HG03432 (cell line): Measurements from ENCODE around the gene GRHL1.
"Not testable (repeated sequence)": the region's sequence is repeated elsewhere in the genome, so short reads cannot be mapped to it uniquely, and the experiment has no call there.

Experiments
- ATAC-seq: cut with Tn5 transposase; IDR thresholded peaks from one replicate; pipeline ENCODE4 v1.9.1; 2021; ENCODE audit warnings: mild to moderate bottlenecking, moderate library complexity; ENCODE audit not compliant: unreplicated experiment

Gene GRHL1, protein sequence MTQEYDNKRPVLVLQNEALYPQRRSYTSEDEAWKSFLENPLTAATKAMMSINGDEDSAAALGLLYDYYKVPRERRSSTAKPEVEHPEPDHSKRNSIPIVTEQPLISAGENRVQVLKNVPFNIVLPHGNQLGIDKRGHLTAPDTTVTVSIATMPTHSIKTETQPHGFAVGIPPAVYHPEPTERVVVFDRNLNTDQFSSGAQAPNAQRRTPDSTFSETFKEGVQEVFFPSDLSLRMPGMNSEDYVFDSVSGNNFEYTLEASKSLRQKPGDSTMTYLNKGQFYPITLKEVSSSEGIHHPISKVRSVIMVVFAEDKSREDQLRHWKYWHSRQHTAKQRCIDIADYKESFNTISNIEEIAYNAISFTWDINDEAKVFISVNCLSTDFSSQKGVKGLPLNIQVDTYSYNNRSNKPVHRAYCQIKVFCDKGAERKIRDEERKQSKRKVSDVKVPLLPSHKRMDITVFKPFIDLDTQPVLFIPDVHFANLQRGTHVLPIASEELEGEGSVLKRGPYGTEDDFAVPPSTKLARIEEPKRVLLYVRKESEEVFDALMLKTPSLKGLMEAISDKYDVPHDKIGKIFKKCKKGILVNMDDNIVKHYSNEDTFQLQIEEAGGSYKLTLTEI

DNA sequence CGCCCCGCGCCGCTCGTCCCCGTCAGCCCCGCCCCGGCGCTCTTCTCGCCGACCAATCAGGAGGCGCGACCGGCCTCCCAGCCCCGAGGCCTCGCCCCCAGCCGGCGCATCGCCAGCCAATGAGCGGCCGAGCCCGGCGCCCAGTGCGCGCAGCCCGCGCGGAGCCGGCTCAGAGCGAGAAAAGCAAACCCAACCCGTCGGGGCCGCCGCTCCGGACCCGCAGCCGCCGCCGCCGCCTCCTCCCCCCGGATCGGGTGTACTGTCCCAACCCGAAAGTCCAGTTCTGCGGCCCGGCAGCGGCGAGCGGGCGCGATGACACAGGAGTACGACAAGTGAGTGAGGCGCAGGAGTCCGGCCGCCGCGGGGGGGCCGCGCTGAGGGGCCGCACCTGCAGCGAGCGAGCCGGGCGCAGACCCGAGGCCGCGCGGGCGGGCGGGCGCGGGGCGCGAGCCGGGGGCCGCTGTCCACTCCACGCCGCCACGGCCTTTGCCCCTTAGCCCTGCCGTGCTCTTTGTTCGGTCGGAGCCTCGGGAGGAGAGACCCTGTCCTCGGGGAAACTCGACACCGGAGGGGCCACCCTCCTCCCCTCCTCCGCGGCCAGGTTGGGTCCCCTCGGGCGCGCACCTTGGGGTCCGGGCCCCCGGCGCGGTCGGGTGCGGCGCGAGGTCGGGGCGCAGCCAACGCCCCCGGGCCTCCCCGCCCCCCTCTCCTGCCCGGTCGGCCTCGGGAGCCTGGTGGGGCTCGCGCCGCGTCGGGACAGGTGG is at the start of gene GRHL1:
Gene GRHL1 (plus strand): TSS at position 172 of the 764 bp plus-strand sequence. CDS start 141 bp downstream, at position 313.
- ATAC-seq, result peak; percentile 98

DNA sequence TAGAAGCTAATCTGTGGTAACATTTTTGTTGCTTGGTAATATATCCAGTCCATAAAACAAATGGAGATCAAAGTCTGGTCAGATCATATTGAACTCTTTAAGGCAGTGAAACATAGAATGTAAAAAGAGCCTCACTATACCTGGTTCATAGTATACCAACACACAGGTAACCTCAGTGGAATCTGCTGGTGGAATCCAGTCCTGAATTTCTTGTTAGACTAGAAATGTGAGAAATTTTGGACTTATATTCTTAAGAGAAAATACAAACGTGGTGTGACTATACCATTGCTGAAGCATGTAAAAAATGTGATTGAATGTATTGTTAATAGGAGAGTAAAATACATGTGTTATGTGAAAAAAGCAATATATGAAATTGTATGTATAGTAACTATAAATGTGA is 46.1 kb upstream of the GRHL1 start:
- no peak for ATAC-seq

DNA sequence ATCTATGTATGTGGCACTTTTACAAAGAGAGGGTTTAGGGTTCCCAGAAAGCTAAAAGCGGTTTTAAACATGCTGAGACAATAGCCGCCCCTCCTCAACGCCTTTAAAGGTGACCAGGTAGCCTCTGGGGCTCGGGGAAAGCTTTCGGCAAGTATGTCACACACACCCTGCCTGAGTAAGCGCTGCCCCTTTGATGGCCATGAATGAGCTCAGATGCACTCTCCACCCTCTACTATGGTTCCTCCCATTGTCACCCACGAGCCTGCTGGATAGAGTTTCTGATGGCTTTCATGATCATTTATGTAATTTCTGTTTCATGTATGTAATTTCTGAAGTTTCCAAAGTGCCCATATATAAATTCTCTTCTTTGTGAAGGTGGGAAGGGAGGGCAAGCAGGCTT is 44.1 kb upstream of the GRHL1 start:
- no peak for ATAC-seq

DNA sequence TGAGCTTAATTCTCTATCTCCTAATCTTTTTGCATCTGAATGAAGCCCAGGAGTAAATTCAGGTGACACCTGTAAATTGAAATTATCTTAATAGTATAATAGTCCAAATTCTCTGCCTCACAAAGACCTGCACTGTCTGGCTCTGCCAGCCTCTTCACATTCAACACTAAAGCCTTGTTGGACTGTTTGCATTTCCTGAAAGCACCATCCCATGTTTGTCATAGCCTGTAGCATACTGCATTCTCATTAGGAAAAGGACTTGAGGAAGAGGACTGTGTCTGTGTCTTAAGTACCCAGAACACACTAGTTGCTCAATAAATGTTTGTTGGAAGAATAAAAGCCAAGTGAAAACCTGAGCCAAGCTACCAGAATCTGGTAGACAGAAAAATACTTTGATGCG is 42.9 kb upstream of the GRHL1 start:
- no peak for ATAC-seq

DNA sequence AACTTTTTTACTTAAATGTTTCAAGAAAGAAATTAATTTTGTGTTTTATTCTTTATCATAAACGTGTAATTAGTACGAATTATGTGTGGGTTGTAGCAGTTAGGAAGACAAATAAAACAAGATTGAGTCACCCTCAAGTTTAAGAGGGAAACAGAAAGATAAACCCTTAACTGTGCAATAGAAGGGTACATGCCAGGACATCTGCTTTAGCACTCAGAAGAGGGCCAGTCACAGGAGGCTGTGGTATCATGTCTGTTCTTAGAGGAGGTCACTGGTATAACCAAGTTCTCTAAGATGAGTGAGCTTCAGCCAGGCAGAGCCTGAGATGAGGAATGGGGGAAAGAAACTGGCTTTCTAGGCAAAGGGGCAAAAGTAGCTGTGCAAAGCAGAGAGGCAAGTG is 42.4 kb upstream of the GRHL1 start:
- no peak for ATAC-seq

DNA sequence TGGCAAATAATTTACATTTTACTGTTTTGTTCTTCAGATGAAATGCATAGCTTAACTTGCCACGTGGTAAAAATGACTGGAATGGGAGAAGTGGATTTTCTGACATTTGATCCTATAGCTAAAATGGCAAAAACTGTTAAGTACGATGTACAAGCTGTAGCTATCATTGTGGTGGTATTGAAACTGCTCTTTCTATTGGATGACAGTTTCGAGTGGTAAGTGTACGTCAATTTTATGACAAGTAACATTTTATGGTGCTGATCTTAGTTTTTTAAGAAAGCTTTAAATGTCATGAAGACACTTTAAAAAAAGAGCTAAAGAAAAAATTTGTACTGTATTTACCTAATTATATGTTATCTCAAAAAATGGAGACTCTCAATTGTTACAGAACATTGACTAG is 40.8 kb upstream of the GRHL1 start:
- no peak for ATAC-seq

DNA sequence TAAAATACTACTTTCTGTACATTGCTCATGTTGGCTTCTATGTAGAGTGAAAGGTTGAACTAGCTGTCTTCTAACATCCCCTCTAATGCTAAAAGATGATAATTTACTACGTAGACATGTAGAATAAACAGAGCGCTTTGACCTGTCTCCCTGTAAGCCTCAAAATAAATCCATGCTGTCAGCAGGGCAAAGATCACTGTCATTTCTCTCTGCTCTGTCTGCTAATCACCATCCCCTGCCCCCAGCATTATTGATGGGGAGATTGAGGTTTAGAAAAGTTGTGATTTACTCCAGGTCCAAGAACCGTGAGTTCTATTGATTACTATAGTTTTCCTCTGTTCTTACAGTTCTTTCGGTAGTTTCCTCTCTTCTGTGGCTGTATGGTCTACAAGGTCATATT is 39.0 kb upstream of the GRHL1 start:
- ATAC-seq, result no peak

DNA sequence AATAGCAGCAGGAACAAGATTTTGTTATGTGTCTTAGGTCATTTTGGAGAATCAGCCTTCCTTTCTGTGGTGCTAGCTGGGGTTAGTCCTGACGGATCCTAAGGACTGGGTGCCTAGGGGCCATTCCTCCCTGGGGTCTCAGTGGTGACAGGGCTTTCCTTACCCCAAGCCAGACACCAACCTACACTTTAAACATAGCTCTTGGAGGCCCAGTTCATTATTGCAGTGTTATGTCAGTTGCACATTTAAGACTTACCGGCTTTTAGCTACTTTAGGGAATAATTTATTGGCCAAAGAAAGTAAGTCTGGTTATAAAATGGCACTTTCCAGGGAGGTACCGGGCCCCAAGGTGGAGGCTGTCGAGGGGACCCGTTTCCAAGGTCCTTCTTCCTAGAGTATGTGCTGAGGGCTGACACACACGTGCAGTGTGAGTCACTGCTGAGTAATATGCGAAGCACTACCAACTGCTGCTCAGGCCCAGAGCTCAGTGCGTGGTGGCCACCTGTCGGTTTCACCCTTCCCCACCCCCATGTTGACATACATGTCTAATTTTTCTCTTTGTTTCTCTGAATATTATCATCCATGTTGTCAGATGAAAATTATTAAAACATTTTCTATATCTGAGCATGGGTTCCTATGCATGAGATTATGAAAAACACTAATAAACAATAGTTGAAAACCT is 37.0 kb upstream of the GRHL1 start:
- ATAC-seq, result peak; percentile 100

DNA sequence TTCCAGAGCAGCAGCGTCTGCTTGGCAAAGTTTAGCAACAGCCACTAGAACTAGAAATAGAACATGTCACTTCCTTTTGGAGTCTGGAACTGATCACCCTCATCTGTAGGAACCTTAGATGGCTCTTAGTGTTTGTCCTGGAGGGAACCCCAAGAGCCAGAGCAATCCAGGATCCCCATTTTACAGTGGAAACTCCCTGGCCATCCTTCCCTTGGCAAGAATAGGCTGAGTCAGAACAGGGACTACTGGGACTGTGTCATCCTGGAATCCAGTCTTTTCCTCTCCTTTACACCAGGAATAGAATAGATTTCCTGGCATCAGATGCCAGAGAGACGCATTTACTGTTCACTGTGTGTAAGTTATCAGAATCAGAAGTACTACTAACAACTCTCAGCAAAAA is 33.2 kb upstream of the GRHL1 start:
- no peak for ATAC-seq

DNA sequence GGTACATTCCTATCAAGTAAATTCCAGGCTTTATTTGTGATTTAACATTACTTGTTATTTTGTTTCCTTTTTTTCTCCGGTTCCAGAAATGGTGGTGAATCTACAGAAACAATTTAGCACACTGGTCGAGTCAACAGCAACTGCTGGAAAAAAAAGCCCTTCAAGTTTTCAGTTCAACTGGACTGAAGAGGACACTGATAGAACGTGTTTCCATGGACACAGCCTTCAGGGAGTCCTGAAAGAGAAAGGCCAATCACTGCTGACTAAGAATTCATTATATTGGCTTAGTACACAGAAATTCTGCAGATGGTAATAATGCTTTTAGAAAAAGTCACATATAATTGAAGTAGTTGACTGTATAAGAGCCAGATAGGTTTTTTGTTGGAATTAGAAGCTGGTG is 32.0 kb upstream of the GRHL1 start:
- no peak for ATAC-seq

DNA sequence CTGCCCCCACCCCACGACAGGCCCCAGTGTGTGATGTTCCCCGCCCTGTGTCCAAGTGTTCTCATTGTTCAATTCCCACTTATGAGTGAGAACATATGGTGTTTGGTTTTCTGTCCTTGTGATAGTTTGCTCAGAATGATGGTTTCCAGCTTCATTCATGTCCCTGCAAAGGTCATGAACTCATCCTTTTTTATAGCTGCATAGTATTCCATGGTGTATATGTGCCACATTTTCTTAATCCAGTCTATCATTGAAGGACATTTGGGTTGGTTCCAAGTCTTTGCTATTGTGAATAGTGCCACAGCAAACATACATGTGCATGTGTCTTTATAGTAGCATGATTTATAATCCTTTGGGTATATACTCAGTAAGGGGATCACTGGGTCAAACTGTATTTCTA is 24.5 kb upstream of the GRHL1 start:
- not testable (repeated sequence) for ATAC-seq

DNA sequence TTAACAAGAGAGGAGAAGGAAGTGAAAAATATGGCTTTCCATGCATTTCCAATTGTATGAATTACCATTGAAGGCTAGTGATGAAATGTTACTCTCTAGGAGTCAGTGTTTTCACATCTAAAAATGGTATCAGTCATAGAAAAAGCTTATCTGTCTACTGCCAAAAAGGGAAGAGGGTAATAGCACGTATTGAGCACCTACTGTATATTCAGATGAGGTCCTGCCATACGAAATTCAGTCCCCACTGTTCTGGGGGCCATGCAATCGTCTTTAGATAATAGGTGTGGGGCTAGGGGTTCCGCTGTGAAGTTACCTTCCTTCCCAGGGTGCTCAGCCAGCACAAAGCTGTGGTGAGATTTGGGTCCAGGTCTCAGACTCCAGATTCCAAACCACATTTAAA is 14.2 kb upstream of the GRHL1 start:
- no peak for ATAC-seq

DNA sequence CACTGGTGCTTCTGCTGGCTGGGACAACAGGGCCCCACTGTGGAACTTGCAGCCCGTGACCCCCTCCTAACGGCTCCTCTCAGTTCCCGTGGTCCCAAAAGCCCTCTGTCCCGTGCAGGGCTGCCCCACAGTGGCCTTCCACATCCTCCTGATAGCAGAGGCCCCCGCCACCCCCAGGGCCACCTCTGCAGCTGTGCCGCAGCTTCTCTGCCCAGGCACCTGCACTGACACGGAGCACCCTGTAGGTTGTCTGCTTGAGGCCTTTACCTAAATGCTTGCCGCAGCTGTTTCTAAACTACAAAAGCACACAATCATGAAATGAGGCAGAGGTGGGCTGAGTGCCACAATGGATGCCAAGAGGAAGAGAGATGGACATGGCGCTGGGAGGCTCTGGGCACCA is 13.5 kb upstream of the GRHL1 start:
- ATAC-seq, result no peak

DNA sequence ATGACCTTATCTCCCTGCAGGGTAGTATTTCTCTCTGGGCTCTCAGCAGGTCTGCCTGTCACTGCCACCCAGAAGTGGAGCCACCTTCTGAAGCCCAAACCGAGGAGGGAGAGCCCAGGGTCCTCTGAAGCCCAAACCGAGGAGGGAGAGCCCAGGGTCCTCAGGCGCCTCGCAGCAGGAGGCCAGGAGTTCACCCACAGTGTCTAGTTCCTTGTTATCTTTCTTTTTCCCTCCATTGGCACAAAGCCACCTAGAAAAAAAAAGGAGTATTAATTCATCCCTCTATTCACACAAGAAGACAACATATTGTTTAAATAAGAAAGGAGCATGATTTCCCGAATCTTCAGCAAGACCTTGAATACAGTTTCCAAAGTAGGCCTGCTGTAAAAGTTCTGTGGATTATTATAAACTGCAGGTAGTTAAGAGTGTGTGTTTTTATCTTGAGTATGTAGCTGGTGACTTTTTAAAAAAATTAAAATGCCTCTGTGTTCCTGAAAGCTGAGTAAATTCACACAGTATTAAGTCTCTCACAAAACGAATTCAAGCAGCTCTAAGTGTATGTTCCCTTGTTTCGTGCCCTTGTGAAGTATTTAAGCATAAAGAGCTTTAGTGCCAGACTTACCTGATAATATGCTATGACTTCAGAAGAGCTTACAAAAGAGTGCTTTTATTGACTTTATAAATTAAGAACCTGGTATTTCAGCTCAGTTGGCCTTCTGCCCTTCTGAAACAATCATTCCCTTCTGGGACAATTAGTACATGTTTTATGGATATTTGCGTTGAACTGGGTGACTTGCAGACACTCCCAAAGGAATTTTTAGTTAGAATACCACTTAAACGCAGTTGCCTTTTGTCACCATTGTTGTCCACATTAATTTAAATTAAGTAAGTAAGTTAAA is 11.7 kb upstream of the GRHL1 start:
- ATAC-seq, result no peak

DNA sequence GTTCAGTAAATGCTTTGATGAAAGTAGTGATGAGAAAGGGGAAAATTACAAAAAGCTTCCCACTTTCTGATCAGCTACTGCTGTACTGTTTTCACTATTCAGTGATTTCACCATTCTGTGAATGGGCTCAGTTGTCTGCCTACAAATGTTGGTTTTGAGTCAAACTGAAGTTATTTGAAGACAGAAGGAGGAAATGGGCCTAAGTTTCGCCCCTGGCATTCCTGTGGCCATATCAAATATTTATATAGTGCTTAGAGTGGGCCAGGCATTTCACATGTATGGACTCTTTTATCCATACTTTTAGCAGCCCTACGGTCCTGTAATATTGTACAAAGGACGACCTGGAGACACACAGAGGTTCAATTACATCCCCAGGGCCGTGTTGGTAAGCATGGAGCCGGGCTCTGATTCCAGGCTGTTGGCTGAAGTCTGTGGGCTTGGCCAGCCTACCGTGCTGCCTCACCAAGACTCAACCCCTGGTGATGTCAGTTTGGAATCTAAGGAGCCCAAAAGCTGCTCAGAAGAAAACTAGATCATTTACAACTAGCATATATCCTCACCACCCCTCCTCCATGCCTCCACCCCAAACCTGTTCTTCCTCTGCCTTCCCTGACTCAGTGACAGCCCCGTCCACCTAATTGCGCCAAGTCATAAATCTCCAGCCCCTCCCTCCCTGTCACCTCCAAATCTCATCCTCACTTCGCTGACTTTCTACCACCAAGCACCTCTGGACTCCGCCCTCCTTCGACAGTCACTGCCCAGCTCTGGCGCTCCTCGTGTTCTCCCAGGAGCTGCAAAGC is 10.1 kb upstream of the GRHL1 start:
- ATAC-seq, result no peak

DNA sequence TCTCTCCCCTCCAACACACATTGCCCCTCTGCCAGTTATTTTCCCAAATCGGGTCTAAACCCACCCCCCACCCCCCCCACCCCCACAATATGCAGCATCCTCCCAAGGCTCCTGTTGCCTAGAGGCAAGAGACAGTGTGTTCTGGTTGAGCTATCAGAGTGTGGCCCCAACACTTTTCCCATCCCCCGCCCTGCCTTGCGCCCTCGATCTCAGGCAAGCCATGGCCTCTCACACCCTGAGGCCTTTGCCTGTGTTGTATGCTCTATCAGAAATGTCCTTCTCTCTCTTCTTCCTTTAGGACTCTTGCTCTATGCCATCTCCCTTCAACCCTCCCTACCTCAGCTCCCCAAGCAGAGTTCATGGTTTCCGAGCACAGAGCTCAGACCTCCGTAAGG is 9.5 kb upstream of the GRHL1 start:
- no peak for ATAC-seq

DNA sequence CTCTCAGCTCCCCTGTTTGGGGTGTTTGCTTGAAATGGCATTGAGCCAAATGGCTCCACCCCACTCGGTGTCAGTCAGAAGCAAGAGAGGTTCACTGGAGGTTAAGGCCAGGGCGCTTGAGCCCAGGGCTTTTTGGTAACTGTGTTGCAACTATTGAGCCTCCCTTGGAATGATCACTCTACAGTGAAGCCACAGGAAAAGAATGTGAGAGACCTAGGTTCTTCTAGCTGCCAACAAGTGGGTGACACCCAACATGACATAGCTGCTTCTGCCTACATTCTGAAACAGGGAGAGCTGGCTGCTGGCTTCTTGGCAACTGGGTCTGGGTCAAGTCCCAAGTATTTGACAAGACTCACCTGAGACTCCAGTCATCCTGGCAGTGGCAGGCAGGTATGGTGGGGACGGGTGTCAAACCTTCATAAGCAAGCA is 7.1 kb upstream of the GRHL1 start:
- no peak for ATAC-seq

DNA sequence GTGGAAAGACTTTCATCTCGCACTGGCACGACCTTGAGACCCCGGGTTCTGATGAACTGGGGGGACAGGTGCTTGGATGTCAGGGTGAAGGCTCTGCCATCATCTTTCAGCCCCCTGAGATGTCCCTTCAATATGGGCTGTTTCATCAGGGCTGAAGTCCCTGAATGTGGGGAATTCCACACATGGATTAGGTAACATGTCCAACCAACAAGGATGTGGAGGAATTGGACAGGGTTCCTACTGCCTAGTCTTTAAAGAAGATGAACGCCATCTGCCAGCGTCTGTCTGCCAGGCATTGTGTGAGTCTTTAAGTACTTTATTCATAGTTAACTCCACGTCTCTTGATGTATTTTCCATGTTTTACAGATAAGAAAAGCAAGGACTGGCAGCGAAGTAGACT is 5.9 kb upstream of the GRHL1 start:
- no peak for ATAC-seq

DNA sequence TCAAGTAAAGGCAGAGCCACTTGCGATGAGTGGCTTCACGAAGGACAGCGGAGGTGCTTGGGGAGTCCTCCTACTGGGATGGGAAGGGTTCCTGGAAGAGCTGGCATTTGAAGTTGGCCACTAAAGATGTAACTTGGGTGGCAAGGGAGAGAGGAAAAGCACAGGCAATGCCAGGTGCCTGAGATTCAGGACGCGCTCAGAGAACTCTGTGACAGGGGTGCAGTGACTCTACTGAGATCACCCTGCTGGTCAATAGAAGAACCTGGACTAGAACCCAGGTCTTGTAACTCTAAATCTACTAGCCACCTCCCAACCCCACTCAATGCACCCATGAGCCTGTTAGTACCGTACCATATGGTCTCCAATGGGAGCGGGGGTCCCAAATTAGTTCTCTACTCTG is 5.4 kb upstream of the GRHL1 start:
- no peak for ATAC-seq

DNA sequence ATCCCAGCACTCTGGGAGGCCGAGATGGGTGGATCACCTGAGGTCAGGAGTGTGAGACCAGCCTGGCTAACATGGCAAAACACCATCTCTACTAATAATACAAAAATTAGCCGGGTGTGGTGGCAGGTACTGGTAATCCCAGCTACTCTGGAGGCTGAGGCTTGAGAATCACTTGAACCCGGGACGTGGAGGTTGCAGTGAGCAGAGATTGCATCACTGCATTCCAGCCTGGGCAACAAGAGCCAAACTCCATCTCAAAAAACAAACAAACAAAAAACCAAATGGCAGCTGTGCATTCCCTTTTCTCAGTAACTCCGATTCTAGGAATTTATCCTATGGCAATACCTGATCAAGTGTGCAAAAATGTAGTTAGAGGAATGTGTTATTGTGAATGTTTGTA is 4.7 kb upstream of the GRHL1 start:
- no peak for ATAC-seq
